Ovary (tissue), 3 donors: Measurements from ENCODE around the gene MAFG.

Source experiments
- POLR2A ChIP-seq: fragments of 450-650 bp; IDR thresholded peaks from one replicate; pipeline ENCODE4 v1.6.1; 2017; ENCODE audit warnings: antibody characterized with exemption, mild to moderate bottlenecking, moderate library complexity
- TF ChIP-seq, protein P1 (sequence below), 3 donors: fragments of 450-650 bp in 2 of 3; fragments of 200-600 bp in 1 of 3; IDR thresholded peaks; one replicate each; pipeline versions ENCODE4 v1.5.1 to v1.8.0; 2016 to 2022; ENCODE audit warnings: antibody characterized with exemption in 3 of 3, mild to moderate bottlenecking in 1 of 3
- donor health status: DM: no; HTN: no; CAD: no.

DNA sequence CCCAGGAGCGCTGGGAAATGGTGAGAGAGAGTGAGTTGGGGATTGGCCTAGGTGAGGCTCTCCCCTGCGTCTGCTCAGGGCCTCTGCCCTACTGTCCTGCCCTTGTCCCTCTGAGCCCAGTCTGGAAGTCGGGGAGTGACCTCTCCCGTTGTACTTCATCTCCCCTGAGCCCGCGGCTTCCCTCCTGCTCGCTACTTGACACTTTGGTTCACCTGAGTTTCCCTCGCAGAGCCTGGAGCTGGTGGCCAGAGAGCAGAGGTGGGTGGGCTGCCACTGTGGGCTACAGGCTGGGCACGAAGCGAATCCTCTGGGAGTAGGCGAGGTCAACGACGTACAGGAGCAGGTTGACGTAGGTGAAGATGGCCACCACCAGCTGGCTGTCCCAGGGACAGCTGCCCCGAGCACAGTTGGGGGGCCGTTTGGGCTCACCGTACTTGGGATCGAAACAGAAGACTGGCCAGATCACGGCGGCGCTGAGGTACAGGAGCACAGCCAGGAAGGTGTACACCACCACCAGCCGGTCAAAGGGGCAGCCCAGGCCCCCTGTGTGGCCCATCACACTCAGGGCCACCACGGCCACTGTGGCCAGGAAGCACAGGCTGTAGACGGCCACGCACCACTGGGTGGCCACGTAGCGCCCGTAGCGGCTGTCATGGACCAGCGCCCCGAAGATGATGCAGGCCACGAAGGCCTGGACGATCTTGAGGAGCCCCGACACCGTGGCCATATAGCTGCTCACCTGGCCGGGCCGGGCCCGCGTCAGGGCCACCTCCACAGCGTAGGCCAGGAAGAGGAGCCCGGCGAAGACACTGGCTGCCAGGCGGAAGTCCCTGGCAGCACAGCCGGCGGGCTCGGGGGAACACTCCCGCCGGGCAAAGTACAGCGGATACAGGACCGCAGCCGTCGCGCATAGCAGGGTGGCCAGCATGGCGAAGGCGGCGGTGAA lies 13.3 kb upstream of the MAFG start:
- TF ChIP-seq POLR2A = no peak
- TF ChIP-seq, protein P1, sequence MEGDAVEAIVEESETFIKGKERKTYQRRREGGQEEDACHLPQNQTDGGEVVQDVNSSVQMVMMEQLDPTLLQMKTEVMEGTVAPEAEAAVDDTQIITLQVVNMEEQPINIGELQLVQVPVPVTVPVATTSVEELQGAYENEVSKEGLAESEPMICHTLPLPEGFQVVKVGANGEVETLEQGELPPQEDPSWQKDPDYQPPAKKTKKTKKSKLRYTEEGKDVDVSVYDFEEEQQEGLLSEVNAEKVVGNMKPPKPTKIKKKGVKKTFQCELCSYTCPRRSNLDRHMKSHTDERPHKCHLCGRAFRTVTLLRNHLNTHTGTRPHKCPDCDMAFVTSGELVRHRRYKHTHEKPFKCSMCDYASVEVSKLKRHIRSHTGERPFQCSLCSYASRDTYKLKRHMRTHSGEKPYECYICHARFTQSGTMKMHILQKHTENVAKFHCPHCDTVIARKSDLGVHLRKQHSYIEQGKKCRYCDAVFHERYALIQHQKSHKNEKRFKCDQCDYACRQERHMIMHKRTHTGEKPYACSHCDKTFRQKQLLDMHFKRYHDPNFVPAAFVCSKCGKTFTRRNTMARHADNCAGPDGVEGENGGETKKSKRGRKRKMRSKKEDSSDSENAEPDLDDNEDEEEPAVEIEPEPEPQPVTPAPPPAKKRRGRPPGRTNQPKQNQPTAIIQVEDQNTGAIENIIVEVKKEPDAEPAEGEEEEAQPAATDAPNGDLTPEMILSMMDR (IDR thresholded peaks at IDR 0.05) = no peak
